HCT116 (cell line): Measurements from ENCODE around the gene PEAK1. TPM values are rescaled to one million over a fixed set of nuclear protein-coding genes. Genes with fewer than 3 reads are reported as not detected.

ENCODE experiments used
- ATAC-seq: fragments of 200-7000 bp; cut with Tn5 transposase; 2 replicates; pipeline ENCODE4 v1.9.1; 2020; ENCODE audit warnings: mild to moderate bottlenecking, moderate library complexity
- BruUV-seq: library from RNA; stranded (reverse); fragments of 400-500 nt; replicated peaks from 2 replicates; lab custom pipeline; 2021; lab: Mats Ljungman, UMichigan
- CTCF ChIA-PET: fragments of 300-600 bp; sonication (Branson Sonifier 250); formaldehyde crosslinking; loops from one replicate; lab custom pipeline; 2021; ENCODE audit warnings: antibody characterized with exemption; lab: Charles Lee
- POLR2A ChIA-PET: fragments of 300-600, 350-600 bp; sonication (Branson Sonifier 250); formaldehyde crosslinking; loops from one replicate; lab custom pipeline; 2021; ENCODE audit warnings: antibody characterized with exemption; lab: Charles Lee
- RAD21 ChIA-PET, 2 experiments: fragments of 300-600 bp; sonication (Branson Sonifier 250); formaldehyde crosslinking; loops; one replicate each; lab custom pipeline; 2023; ENCODE audit warnings: low total read pairs in 2 of 2; ENCODE audit not compliant: uncharacterized antibody in 2 of 2, unreplicated experiment in 2 of 2, low non-redundant PET in 1 of 2; lab: Charles Lee
- DNase-seq: peaks from one replicate; pipeline ENCODE4 v3.0.0-alpha.2; 2010; ENCODE audit warnings: low read depth, low spot score
- H2AFZ ChIP-seq: fragments of 200-600 bp; shearing (Covaris generic), sonication (generic); 2 replicates; pipeline ENCODE4 v1.6.1; 2017; ENCODE audit warnings: low read depth, mixed run types, mixed read lengths, antibody characterized with exemption, low read length; ENCODE audit not compliant: poor library complexity, severe bottlenecking
- H3K27ac ChIP-seq: 2 replicates; pipeline ENCODE4 v1.5.1; 2012; ENCODE audit warnings: low read depth, low read length
- H3K27me3 ChIP-seq: fragments of 200-600 bp; sonication (generic); 2 replicates; pipeline ENCODE4 v1.6.1; 2016; ENCODE audit warnings: mixed run types, low read length, mixed read lengths; ENCODE audit not compliant: insufficient read depth
- H3K36me3 ChIP-seq, 2 experiments: fragments of 200-500 bp in 1 of 2; fragments of 200-600 bp in 1 of 2; sonication (Bioruptor generic) in 1 of 2; sonication (generic) in 1 of 2; 2 replicates each; pipeline versions ENCODE4 v1.5.1 to v1.6.1; 2014 to 2016; ENCODE audit warnings: low read length in 2 of 2, inconsistent platforms in 1 of 2, mixed read lengths in 1 of 2, mixed run types in 1 of 2; ENCODE audit not compliant: insufficient read depth in 2 of 2, control insufficient read depth in 1 of 2
- H3K4me1 ChIP-seq, 2 experiments: fragments of 200-600 bp in 1 of 2; sonication (generic) in 1 of 2; 2 replicates each; pipeline versions ENCODE4 v1.5.1 to v1.6.1; 2012 to 2017; ENCODE audit warnings: low read length in 2 of 2, inconsistent platforms in 1 of 2, mild to moderate bottlenecking in 1 of 2, mixed read lengths in 1 of 2, mixed run types in 1 of 2, moderate library complexity in 1 of 2; ENCODE audit not compliant: insufficient read depth in 2 of 2, control insufficient read depth in 1 of 2
- H3K4me2 ChIP-seq: fragments of 200-600 bp; sonication (generic); 2 replicates; pipeline ENCODE4 v1.6.1; 2017; ENCODE audit warnings: mixed run types, low read length, mixed read lengths
- H3K4me3 ChIP-seq, 2 experiments: fragments of 200-600 bp in 1 of 2; sonication (generic) in 1 of 2; replicated peaks in 1 of 2; 2 replicates each; pipeline ENCODE4 v1.5.1; 2011 to 2016; ENCODE audit warnings: low read length in 2 of 2, control low read depth in 1 of 2, low read depth in 1 of 2, mild to moderate bottlenecking in 1 of 2, mixed read lengths in 1 of 2, mixed run types in 1 of 2
- H3K79me2 ChIP-seq: fragments of 200-600 bp; sonication (generic); 2 replicates; pipeline ENCODE4 v1.6.1; 2017; ENCODE audit warnings: mild to moderate bottlenecking, mixed run types, low read length, moderate library complexity, mixed read lengths; ENCODE audit not compliant: insufficient read depth
- H3K9ac ChIP-seq: fragments of 200-600 bp; sonication (generic); 2 replicates; pipeline ENCODE4 v1.6.1; 2016; ENCODE audit warnings: low read length, mixed read lengths
- H3K9me2 ChIP-seq: fragments of 200-600 bp; sonication (generic), shearing (Covaris generic); 2 replicates; pipeline ENCODE4 v1.6.1; 2017; ENCODE audit warnings: mixed run types, mild to moderate bottlenecking, moderate library complexity; ENCODE audit not compliant: insufficient read depth
- H3K9me3 ChIP-seq, 2 experiments: fragments of 200-500 bp in 1 of 2; fragments of 200-600 bp in 1 of 2; sonication (Bioruptor generic) in 1 of 2; sonication (generic) in 1 of 2; 2 replicates each; pipeline ENCODE4 v1.6.1; 2014 to 2017; ENCODE audit warnings: low read length in 2 of 2, mixed read lengths in 2 of 2, inconsistent platforms in 1 of 2, low read depth in 1 of 2, mild to moderate bottlenecking in 1 of 2, mixed run types in 1 of 2, moderate library complexity in 1 of 2; ENCODE audit not compliant: control insufficient read depth in 1 of 2, insufficient read depth in 1 of 2
- H4K20me1 ChIP-seq: fragments of 200-600 bp; sonication (generic), shearing (Covaris generic); 2 replicates; pipeline ENCODE4 v1.6.1; 2017; ENCODE audit warnings: mixed run types, mild to moderate bottlenecking, moderate library complexity; ENCODE audit not compliant: insufficient read depth
- CEBPB ChIP-seq: IDR thresholded peaks from 2 replicates; pipeline ENCODE4 v1.6.1; 2012; ENCODE audit warnings: low read depth
- EGR1 ChIP-seq: IDR thresholded peaks from 2 replicates; pipeline ENCODE4 v1.6.1; 2012; ENCODE audit warnings: low read depth
- ELF1 ChIP-seq: IDR thresholded peaks from 2 replicates; pipeline ENCODE4 v1.6.1; 2012; ENCODE audit warnings: low read depth, borderline replicate concordance
- EZH2phosphoT487 ChIP-seq: fragments of 200-600 bp; IDR thresholded peaks from 2 replicates; pipeline ENCODE4 v1.6.1; 2018; ENCODE audit warnings: antibody characterized with exemption, borderline replicate concordance
- FOSL1 ChIP-seq: IDR thresholded peaks from 2 replicates; pipeline ENCODE4 v1.6.1; 2012; ENCODE audit warnings: low read depth
- POLR2A ChIP-seq: IDR thresholded peaks from 2 replicates; pipeline ENCODE4 v1.7.0; 2011; ENCODE audit warnings: borderline replicate concordance; ENCODE audit not compliant: insufficient read depth, insufficient read length; ENCODE audit errors: extremely low read depth
- RAD21 ChIP-seq: IDR thresholded peaks from 2 replicates; pipeline ENCODE4 v1.6.1; 2012; ENCODE audit warnings: low read depth, mild to moderate bottlenecking
- SIN3A ChIP-seq: IDR thresholded peaks from 2 replicates; pipeline ENCODE4 v1.6.1; 2012; ENCODE audit warnings: low read depth
- SRF ChIP-seq: IDR thresholded peaks from 2 replicates; pipeline ENCODE4 v1.6.1; 2012; ENCODE audit warnings: low read depth
- TCF7L2 ChIP-seq: IDR thresholded peaks from 2 replicates; pipeline ENCODE4 v1.7.0; 2011; ENCODE audit warnings: borderline replicate concordance, inconsistent platforms; ENCODE audit not compliant: insufficient read depth, insufficient read length; ENCODE audit errors: extremely low read depth
- YY1 ChIP-seq: IDR thresholded peaks from 2 replicates; pipeline ENCODE4 v1.6.1; 2011; ENCODE audit warnings: low read length, low read depth, moderate library complexity, mild to moderate bottlenecking; ENCODE audit not compliant: insufficient replicate concordance; ENCODE audit errors: extremely low read depth
- ZNF274 ChIP-seq: fragments of 200-500 bp; sonication (Bioruptor generic); IDR thresholded peaks from 2 replicates; pipeline ENCODE4 v1.6.1; 2014; ENCODE audit warnings: mild to moderate bottlenecking, low read depth, low read length, inconsistent platforms
- intact Hi-C: fragments of 100-400 bp; cut with micrococcal nuclease; formaldehyde crosslinking; loops from 2 replicates; pipeline ENCODE4 v1.10.0; 2022
- total RNA-seq: library from RNA; stranded (reverse); gene quantifications from one replicate; pipeline ENCODE4 v1.2.1, GENCODE V29; 2021; ENCODE audit not compliant: unreplicated experiment
- TF ChIP-seq, protein P1 (sequence below): IDR thresholded peaks from 2 replicates; pipeline ENCODE4 v1.6.1; 2011; ENCODE audit warnings: mild to moderate bottlenecking, low read length, moderate library complexity; ENCODE audit not compliant: insufficient replicate concordance; ENCODE audit errors: extremely low read depth
- TF ChIP-seq, protein P2 (sequence below): IDR thresholded peaks from 2 replicates; pipeline ENCODE4 v1.6.1; 2012; ENCODE audit warnings: low read depth
- TF ChIP-seq, protein P3 (sequence below): IDR thresholded peaks from 2 replicates; pipeline ENCODE4 v1.6.1; 2012

Gene PEAK1
- total RNA-seq, 1 experiment from 2014 or later = 23.4 TPM

DNA sequence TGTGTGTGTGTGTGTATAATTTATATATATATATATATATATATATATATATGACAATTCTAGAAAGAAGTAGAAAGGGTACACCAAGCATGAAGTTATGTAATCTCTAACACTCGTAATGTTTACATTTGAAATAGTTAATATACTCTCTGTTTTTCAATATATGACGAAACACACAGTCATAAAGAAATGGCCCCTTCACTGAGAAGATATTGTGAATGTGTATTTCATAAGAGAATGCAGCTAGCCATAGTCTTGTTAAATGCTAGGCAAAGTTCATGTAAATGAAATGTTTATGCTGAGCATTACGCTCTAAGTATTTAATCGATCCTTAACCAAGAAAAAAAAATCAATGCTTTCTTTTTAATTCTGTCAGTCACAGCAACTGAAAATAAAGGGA lies 194.3 kb downstream of the PEAK1 start:
- Histone ChIP-seq H3K9ac (no peak overlapping the region), H3K27me3 (no peaks in the 10 kb centered on the region), H4K20me1 (no peaks in the 10 kb centered on the region), H3K9me3 (no peaks in the 10 kb centered on the region), H3K79me2 (no peaks in the 10 kb centered on the region), H3K27ac (no peak overlapping the region), H3K4me1 (no peaks in the 10 kb centered on the region), H3K36me3 (no peaks in the 10 kb centered on the region), H3K4me2 (no peak overlapping the region), H3K9me2 (no peaks in the 10 kb centered on the region), H2AFZ (no peak overlapping the region), H3K4me3 (no peak overlapping the region)
- intact Hi-C loops = no loop called here
- CTCF ChIA-PET = no interaction called here
- ATAC-seq = no peak
- no TSS peak for BruUV-seq
- TF ChIP-seq ELF1 = no peak
- TF ChIP-seq TCF7L2 = no peak
- POLR2A ChIA-PET = no interaction called here
- DNase-seq = no peak
- RAD21 ChIA-PET = no interaction called here

DNA sequence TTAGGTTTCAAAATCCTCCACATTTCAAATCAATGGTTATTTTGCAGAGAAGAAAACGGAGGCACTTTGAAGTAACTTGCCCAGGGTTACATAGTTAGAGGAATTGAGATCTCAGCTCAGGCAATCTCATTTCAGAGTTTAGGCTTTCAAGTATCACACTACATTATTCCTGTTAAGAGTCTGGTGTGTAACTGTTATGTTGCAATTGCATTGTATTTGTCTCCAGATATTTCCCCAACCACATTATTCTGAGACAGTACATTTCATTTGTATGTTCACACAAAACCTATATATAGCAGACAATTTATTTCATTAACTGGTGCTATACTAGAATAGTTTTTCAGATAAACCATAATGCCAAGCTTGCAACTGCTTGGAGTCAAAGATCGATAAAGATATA lies 194.8 kb downstream of the PEAK1 start:
- CTCF ChIA-PET = no interaction called here
- TF ChIP-seq, protein P1, sequence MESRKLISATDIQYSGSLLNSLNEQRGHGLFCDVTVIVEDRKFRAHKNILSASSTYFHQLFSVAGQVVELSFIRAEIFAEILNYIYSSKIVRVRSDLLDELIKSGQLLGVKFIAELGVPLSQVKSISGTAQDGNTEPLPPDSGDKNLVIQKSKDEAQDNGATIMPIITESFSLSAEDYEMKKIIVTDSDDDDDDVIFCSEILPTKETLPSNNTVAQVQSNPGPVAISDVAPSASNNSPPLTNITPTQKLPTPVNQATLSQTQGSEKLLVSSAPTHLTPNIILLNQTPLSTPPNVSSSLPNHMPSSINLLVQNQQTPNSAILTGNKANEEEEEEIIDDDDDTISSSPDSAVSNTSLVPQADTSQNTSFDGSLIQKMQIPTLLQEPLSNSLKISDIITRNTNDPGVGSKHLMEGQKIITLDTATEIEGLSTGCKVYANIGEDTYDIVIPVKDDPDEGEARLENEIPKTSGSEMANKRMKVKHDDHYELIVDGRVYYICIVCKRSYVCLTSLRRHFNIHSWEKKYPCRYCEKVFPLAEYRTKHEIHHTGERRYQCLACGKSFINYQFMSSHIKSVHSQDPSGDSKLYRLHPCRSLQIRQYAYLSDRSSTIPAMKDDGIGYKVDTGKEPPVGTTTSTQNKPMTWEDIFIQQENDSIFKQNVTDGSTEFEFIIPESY = no peak
- TF ChIP-seq TCF7L2 = no peak
- no peak for TF ChIP-seq CEBPB
- TF ChIP-seq FOSL1 = no peak
- TF ChIP-seq, protein P2, sequence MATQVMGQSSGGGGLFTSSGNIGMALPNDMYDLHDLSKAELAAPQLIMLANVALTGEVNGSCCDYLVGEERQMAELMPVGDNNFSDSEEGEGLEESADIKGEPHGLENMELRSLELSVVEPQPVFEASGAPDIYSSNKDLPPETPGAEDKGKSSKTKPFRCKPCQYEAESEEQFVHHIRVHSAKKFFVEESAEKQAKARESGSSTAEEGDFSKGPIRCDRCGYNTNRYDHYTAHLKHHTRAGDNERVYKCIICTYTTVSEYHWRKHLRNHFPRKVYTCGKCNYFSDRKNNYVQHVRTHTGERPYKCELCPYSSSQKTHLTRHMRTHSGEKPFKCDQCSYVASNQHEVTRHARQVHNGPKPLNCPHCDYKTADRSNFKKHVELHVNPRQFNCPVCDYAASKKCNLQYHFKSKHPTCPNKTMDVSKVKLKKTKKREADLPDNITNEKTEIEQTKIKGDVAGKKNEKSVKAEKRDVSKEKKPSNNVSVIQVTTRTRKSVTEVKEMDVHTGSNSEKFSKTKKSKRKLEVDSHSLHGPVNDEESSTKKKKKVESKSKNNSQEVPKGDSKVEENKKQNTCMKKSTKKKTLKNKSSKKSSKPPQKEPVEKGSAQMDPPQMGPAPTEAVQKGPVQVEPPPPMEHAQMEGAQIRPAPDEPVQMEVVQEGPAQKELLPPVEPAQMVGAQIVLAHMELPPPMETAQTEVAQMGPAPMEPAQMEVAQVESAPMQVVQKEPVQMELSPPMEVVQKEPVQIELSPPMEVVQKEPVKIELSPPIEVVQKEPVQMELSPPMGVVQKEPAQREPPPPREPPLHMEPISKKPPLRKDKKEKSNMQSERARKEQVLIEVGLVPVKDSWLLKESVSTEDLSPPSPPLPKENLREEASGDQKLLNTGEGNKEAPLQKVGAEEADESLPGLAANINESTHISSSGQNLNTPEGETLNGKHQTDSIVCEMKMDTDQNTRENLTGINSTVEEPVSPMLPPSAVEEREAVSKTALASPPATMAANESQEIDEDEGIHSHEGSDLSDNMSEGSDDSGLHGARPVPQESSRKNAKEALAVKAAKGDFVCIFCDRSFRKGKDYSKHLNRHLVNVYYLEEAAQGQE = no peak
- TF ChIP-seq SIN3A = no peak
- TF ChIP-seq RAD21 = no peak
- TF ChIP-seq ZNF274 = no peak
- no peak for TF ChIP-seq YY1
- TF ChIP-seq EGR1 = no peak
- TF ChIP-seq SRF = no peak
- TF ChIP-seq ELF1 = no peak
- TF ChIP-seq, protein P3, sequence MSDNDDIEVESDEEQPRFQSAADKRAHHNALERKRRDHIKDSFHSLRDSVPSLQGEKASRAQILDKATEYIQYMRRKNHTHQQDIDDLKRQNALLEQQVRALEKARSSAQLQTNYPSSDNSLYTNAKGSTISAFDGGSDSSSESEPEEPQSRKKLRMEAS = no peak
- no peak for TF ChIP-seq POLR2A
- TF ChIP-seq EZH2phosphoT487 = no peak

More for the DNA sequence above, 194.8 kb downstream of the PEAK1 start:
- Histone ChIP-seq H3K4me3 (no peak overlapping the region), H3K79me2 (no peaks in the 10 kb centered on the region), H2AFZ (no peak overlapping the region), H3K9ac (no peak overlapping the region), H3K27me3 (no peaks in the 10 kb centered on the region), H3K4me1 (no peaks in the 10 kb centered on the region), H4K20me1 (no peaks in the 10 kb centered on the region), H3K36me3 (no peaks in the 10 kb centered on the region), H3K4me2 (no peak overlapping the region), H3K27ac (no peak overlapping the region), H3K9me3 (no peaks in the 10 kb centered on the region), H3K9me2 (no peaks in the 10 kb centered on the region)
- RAD21 ChIA-PET = no interaction called here
- BruUV-seq = no TSS peak
- DNase-seq (no peak), ATAC-seq (no peak)
- intact Hi-C loops = no loop called here
- POLR2A ChIA-PET = no interaction called here
